Liver (tissue), 3 donors: ENCODE measurements around the gene DESI1.

Source experiments
- EGR1 ChIP-seq, 2 donors: IDR thresholded peaks; 2 replicates each; pipeline ENCODE4 v1.6.1; 2016 to 2018; ENCODE audit warnings: antibody characterized with exemption in 2 of 2, low read depth in 2 of 2
- JUND ChIP-seq, 2 donors: IDR thresholded peaks; 2 replicates each; pipeline ENCODE4 v1.6.1; 2016; ENCODE audit warnings: antibody characterized with exemption in 2 of 2
- SP1 ChIP-seq: IDR thresholded peaks from 2 replicates; pipeline ENCODE4 v1.6.1; 2018; ENCODE audit warnings: antibody characterized with exemption, mild to moderate bottlenecking
- TAF1 ChIP-seq: conservative IDR thresholded peaks from 2 replicates; pipeline ENCODE4 v1.6.1; 2016; ENCODE audit warnings: antibody characterized with exemption, mild to moderate bottlenecking
- YY1 ChIP-seq: IDR thresholded peaks from 2 replicates; pipeline ENCODE4 v1.6.1; 2016; ENCODE audit warnings: antibody characterized with exemption, mild to moderate bottlenecking
- TF ChIP-seq, protein P1 (sequence below): fragments of 150-350 bp; IDR thresholded peaks from 2 replicates; pipeline ENCODE4 v1.5.1; 2017; ENCODE audit warnings: improper control_type of control experiment, low read depth, low read length; ENCODE audit not compliant: missing input control
- TF ChIP-seq, protein P2 (sequence below): IDR thresholded peaks from 2 replicates; pipeline ENCODE4 v1.6.1; 2016; ENCODE audit warnings: antibody characterized with exemption
- TF ChIP-seq, protein P3 (sequence below): IDR thresholded peaks from 2 replicates; pipeline ENCODE4 v1.6.1; 2016; ENCODE audit warnings: antibody characterized with exemption, mild to moderate bottlenecking
- TF ChIP-seq, protein P4 (sequence below): IDR thresholded peaks from 2 replicates; pipeline ENCODE4 v1.6.1; 2016; ENCODE audit warnings: antibody characterized with exemption
- donor health status: healthy.
- donor health status: healthy.

DNA sequence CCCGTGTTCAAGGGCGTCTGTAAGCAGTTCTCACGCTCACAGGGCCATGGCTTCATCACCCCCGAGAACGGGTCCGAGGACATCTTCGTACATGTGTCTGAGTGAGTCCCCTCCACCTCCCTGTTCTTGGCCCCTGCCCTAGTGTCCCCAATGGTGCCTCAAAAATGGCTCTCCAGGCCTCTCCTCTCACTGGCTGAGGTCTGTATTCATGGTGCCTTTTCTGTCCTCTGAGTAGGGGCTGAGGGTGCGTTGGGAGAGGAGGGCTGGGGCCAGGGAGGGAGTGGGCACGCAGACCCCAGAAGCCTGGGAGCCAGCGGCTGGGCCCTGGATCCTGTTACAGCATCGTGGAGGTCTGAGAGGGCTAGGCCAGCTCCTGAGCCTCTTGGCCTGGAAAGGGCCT lies 47.2 kb downstream of the DESI1 start:
- TF ChIP-seq, protein P1, sequence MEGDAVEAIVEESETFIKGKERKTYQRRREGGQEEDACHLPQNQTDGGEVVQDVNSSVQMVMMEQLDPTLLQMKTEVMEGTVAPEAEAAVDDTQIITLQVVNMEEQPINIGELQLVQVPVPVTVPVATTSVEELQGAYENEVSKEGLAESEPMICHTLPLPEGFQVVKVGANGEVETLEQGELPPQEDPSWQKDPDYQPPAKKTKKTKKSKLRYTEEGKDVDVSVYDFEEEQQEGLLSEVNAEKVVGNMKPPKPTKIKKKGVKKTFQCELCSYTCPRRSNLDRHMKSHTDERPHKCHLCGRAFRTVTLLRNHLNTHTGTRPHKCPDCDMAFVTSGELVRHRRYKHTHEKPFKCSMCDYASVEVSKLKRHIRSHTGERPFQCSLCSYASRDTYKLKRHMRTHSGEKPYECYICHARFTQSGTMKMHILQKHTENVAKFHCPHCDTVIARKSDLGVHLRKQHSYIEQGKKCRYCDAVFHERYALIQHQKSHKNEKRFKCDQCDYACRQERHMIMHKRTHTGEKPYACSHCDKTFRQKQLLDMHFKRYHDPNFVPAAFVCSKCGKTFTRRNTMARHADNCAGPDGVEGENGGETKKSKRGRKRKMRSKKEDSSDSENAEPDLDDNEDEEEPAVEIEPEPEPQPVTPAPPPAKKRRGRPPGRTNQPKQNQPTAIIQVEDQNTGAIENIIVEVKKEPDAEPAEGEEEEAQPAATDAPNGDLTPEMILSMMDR = no peak
- TF ChIP-seq EGR1 (IDR thresholded peaks at IDR 0.05; ENCODE audit: low read depth in 2 of 2) = no peak
- TF ChIP-seq, protein P2, sequence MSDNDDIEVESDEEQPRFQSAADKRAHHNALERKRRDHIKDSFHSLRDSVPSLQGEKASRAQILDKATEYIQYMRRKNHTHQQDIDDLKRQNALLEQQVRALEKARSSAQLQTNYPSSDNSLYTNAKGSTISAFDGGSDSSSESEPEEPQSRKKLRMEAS = no peak
- TF ChIP-seq YY1 = no peak
- no peak for TF ChIP-seq TAF1
- TF ChIP-seq SP1 = no peak
- TF ChIP-seq, protein P3, sequence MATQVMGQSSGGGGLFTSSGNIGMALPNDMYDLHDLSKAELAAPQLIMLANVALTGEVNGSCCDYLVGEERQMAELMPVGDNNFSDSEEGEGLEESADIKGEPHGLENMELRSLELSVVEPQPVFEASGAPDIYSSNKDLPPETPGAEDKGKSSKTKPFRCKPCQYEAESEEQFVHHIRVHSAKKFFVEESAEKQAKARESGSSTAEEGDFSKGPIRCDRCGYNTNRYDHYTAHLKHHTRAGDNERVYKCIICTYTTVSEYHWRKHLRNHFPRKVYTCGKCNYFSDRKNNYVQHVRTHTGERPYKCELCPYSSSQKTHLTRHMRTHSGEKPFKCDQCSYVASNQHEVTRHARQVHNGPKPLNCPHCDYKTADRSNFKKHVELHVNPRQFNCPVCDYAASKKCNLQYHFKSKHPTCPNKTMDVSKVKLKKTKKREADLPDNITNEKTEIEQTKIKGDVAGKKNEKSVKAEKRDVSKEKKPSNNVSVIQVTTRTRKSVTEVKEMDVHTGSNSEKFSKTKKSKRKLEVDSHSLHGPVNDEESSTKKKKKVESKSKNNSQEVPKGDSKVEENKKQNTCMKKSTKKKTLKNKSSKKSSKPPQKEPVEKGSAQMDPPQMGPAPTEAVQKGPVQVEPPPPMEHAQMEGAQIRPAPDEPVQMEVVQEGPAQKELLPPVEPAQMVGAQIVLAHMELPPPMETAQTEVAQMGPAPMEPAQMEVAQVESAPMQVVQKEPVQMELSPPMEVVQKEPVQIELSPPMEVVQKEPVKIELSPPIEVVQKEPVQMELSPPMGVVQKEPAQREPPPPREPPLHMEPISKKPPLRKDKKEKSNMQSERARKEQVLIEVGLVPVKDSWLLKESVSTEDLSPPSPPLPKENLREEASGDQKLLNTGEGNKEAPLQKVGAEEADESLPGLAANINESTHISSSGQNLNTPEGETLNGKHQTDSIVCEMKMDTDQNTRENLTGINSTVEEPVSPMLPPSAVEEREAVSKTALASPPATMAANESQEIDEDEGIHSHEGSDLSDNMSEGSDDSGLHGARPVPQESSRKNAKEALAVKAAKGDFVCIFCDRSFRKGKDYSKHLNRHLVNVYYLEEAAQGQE = no peak
- no peak for TF ChIP-seq JUND (IDR thresholded peaks at IDR 0.05)
- TF ChIP-seq, protein P4, sequence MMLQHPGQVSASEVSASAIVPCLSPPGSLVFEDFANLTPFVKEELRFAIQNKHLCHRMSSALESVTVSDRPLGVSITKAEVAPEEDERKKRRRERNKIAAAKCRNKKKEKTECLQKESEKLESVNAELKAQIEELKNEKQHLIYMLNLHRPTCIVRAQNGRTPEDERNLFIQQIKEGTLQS = no peak
